Parathyroid adenoma (tissue), 2 donors: ENCODE measurements around the gene TGFBI.

ENCODE experiments used
- H2AFZ ChIP-seq: fragments of 300-600 bp; sonication (generic); one replicate; pipeline ENCODE4 v1.7.0; 2017; ENCODE audit warnings: antibody characterized with exemption, mild to moderate bottlenecking
- H3K27ac ChIP-seq: fragments of 300-600 bp; sonication (generic); one replicate; pipeline ENCODE4 v1.7.0; 2017
- H3K27me3 ChIP-seq: fragments of 300-600 bp; sonication (generic); one replicate; pipeline ENCODE4 v1.7.0; 2017; ENCODE audit warnings: low read length; ENCODE audit not compliant: control insufficient read depth, insufficient read depth
- H3K36me3 ChIP-seq: fragments of 300-600 bp; sonication (generic); one replicate; pipeline ENCODE4 v1.7.0; 2017; ENCODE audit warnings: low read length; ENCODE audit not compliant: control insufficient read depth, insufficient read depth
- H3K4me1 ChIP-seq: fragments of 300-600 bp; sonication (generic); one replicate; pipeline ENCODE4 v1.7.0; 2017; ENCODE audit warnings: control low read depth
- H3K4me2 ChIP-seq: fragments of 300-600 bp; sonication (generic); one replicate; pipeline ENCODE4 v1.7.0; 2017; ENCODE audit warnings: low read length
- H3K4me3 ChIP-seq: fragments of 300-600 bp; sonication (generic); one replicate; pipeline ENCODE4 v1.7.0; 2017; ENCODE audit warnings: low read depth, low read length
- H3K79me2 ChIP-seq: fragments of 300-600 bp; sonication (generic); one replicate; pipeline ENCODE4 v1.7.0; 2017; ENCODE audit warnings: control low read depth
- H3K9ac ChIP-seq: fragments of 300-600 bp; sonication (generic); one replicate; pipeline ENCODE4 v1.7.0; 2017; ENCODE audit warnings: mild to moderate bottlenecking
- H3K9me3 ChIP-seq: fragments of 300-600 bp; sonication (generic); one replicate; pipeline ENCODE4 v1.7.0; 2017; ENCODE audit warnings: low read length; ENCODE audit not compliant: control insufficient read depth
- TF ChIP-seq, protein P1 (sequence below): fragments of 300-600 bp; sonication (generic); IDR thresholded peaks from one replicate; pipeline ENCODE4 v1.7.0; 2017; ENCODE audit warnings: antibody characterized with exemption, mild to moderate bottlenecking
- donor health status: primary hyperparathyroidism.

Gene TGFBI

GRCh38 chr5:136073714-136074529, 45.1 kb downstream of the TGFBI start:
- H3K9me3 ChIP-seq, result no peaks in the 10 kb centered on the region
- no peak overlapping the region for H2AFZ ChIP-seq
- H3K27me3 ChIP-seq, result no peaks in the 10 kb centered on the region
- H3K79me2 ChIP-seq, result no peaks in the 10 kb centered on the region
- TF ChIP-seq, protein P1, sequence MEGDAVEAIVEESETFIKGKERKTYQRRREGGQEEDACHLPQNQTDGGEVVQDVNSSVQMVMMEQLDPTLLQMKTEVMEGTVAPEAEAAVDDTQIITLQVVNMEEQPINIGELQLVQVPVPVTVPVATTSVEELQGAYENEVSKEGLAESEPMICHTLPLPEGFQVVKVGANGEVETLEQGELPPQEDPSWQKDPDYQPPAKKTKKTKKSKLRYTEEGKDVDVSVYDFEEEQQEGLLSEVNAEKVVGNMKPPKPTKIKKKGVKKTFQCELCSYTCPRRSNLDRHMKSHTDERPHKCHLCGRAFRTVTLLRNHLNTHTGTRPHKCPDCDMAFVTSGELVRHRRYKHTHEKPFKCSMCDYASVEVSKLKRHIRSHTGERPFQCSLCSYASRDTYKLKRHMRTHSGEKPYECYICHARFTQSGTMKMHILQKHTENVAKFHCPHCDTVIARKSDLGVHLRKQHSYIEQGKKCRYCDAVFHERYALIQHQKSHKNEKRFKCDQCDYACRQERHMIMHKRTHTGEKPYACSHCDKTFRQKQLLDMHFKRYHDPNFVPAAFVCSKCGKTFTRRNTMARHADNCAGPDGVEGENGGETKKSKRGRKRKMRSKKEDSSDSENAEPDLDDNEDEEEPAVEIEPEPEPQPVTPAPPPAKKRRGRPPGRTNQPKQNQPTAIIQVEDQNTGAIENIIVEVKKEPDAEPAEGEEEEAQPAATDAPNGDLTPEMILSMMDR, result no peak
- no peaks in the 10 kb centered on the region for H3K36me3 ChIP-seq
- no peak overlapping the region for H3K9ac ChIP-seq
- no peak overlapping the region for H3K27ac ChIP-seq
- no peak overlapping the region for H3K4me3 ChIP-seq
- no peak overlapping the region for H3K4me2 ChIP-seq
- no peaks in the 10 kb centered on the region for H3K4me1 ChIP-seq

GRCh38 chr5:136075466-136075891, 46.7 kb downstream of the TGFBI start:
- Histone ChIP-seq H3K9ac (no peak overlapping the region), H3K27ac (no peak overlapping the region), H3K4me1 (no peaks in the 10 kb centered on the region), H2AFZ (no peak overlapping the region), H3K27me3 (no peaks in the 10 kb centered on the region), H3K4me2 (no peak overlapping the region), H3K9me3 (no peaks in the 10 kb centered on the region), H3K79me2 (no peaks in the 10 kb centered on the region), H3K4me3 (no peak overlapping the region), H3K36me3 (no peaks in the 10 kb centered on the region)
- TF ChIP-seq, protein P1, result no peak

- Histone ChIP-seq H3K4me3 (no peak overlapping the region), H3K79me2 (no peaks in the 10 kb centered on the region), H3K9ac (no peak overlapping the region), H3K27me3 (no peaks in the 10 kb centered on the region), H2AFZ (no peak overlapping the region), H3K4me1 (no peaks in the 10 kb centered on the region), H3K4me2 (no peak overlapping the region), H3K36me3 (no peaks in the 10 kb centered on the region), H3K9me3 (no peaks in the 10 kb centered on the region), H3K27ac (no peak overlapping the region)
- TF ChIP-seq, protein P1, result no peak
Measured at GRCh38 chr5:136076067-136076466, 47.3 kb downstream of the TGFBI start.

DNA sequence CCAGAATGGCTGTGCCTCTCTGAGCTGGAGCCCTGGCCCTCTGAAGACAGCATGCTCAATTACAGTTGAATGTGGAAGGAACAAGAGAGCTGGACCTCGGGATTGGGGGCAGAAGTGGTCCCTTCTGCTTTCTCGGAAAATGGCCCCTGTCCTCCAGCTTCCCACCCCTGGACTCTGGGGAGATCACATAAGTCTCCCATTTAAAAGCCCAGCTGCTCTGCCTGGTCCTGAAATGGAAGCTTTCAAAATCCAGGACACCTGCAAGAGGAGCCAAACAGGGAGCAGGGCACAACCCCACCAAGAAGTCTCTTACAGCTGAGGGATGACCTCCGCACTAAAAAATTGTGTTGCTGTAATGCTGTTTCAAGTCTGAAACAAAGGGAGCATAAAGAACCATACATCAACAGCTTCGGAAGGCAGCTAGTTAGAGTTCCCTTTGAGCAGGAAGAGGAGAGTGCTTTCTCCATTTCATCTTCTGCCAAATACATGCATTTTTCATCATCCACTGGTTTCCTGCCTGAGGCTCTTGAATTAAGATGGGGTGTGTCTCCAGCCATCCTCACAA, 48.2 kb downstream of the TGFBI start:
- TF ChIP-seq, protein P1, result no peak
- H3K27ac ChIP-seq, result no peak overlapping the region
- no peak overlapping the region for H3K9ac ChIP-seq
- no peak overlapping the region for H2AFZ ChIP-seq
- no peak overlapping the region for H3K4me2 ChIP-seq
- H3K4me3 ChIP-seq, result no peak overlapping the region
- H3K79me2 ChIP-seq, result no peaks in the 10 kb centered on the region
- no peaks in the 10 kb centered on the region for H3K9me3 ChIP-seq
- no peaks in the 10 kb centered on the region for H3K4me1 ChIP-seq
- no peaks in the 10 kb centered on the region for H3K36me3 ChIP-seq
- no peaks in the 10 kb centered on the region for H3K27me3 ChIP-seq
